SK-N-SH (cell line): ENCODE measurements around the gene TXNDC5. TPM values are rescaled to one million over a fixed set of nuclear protein-coding genes. Genes with fewer than 3 reads are reported as not detected.

Source experiments
- CTCF ChIA-PET: fragments of 300-600, 350-600 bp; formaldehyde crosslinking; extraction: SDS; loops from one replicate; lab custom pipeline; 2021; lab: Yijun Ruan, JAX
- POLR2A ChIA-PET: fragments of 350-600 bp; sonication (Branson Sonifier 250); formaldehyde crosslinking; extraction: SDS; loops from one replicate; lab custom pipeline; 2020; ENCODE audit warnings: antibody characterized with exemption, inconsistent platforms; lab: Yijun Ruan, JAX
- DNase-seq: peaks from one replicate; pipeline ENCODE4 v3.0.0; 2012
- H2AFZ ChIP-seq: fragments of 200-600 bp; sonication (generic); 2 replicates; pipeline ENCODE4 v1.8.1; 2016; ENCODE audit warnings: antibody characterized with exemption, mild to moderate bottlenecking, low read depth
- H3F3A ChIP-seq: fragments of 200-600 bp; sonication (generic); replicated peaks from 2 replicates; pipeline ENCODE3; 2016; ENCODE audit warnings: antibody characterized with exemption, mild to moderate bottlenecking; ENCODE audit not compliant: insufficient read depth
- H3K27ac ChIP-seq, 2 experiments: fragments of 200-500 bp in 1 of 2; fragments of 200-600 bp in 1 of 2; sonication (Bioruptor generic) in 1 of 2; sonication (generic), shearing (Covaris generic) in 1 of 2; 2 replicates each; pipeline versions ENCODE4 v1.5.1 to v1.6.1; 2014 to 2016; ENCODE audit warnings: low read depth in 2 of 2, inconsistent platforms in 1 of 2, low read length in 1 of 2, mild to moderate bottlenecking in 1 of 2, mixed read lengths in 1 of 2
- H3K27me3 ChIP-seq: fragments of 200-600 bp; sonication (generic), shearing (Covaris generic); 2 replicates; pipeline ENCODE4 v1.6.1; 2016; ENCODE audit warnings: mixed run types; ENCODE audit not compliant: insufficient read depth
- H3K36me3 ChIP-seq, 2 experiments: fragments of 200-500 bp in 1 of 2; fragments of 200-600 bp in 1 of 2; sonication (Bioruptor generic) in 1 of 2; sonication (generic) in 1 of 2; replicated peaks in 1 of 2; 2 replicates each; pipeline versions ENCODE3 to v1.5.1; 2014 to 2016; ENCODE audit warnings: low read length in 1 of 2, mild to moderate bottlenecking in 1 of 2; ENCODE audit not compliant: insufficient read depth in 2 of 2, control insufficient read depth in 1 of 2
- H3K4me1 ChIP-seq, 2 experiments: fragments of 200-500 bp in 1 of 2; fragments of 200-600 bp in 1 of 2; sonication (Bioruptor generic) in 1 of 2; sonication (generic), shearing (Covaris generic) in 1 of 2; 2 replicates each; pipeline versions ENCODE4 v1.5.1 to v1.6.1; 2014 to 2016; ENCODE audit warnings: low read depth in 1 of 2, low read length in 1 of 2, mixed run types in 1 of 2; ENCODE audit not compliant: insufficient read depth in 2 of 2, control insufficient read depth in 1 of 2
- H3K4me2 ChIP-seq: fragments of 200-600 bp; sonication (generic), shearing (Covaris generic); 2 replicates; pipeline ENCODE4 v1.6.1; 2017; ENCODE audit warnings: mixed run types
- H3K4me3 ChIP-seq, 2 experiments: fragments of 200-500 bp in 1 of 2; fragments of 200-600 bp in 1 of 2; sonication (Bioruptor generic) in 1 of 2; sonication (generic), shearing (Covaris generic) in 1 of 2; 2 replicates each; pipeline versions ENCODE4 v1.5.1 to v1.8.1; 2014 to 2016; ENCODE audit warnings: low read depth in 2 of 2, inconsistent platforms in 1 of 2, low read length in 1 of 2, mild to moderate bottlenecking in 1 of 2, mixed read lengths in 1 of 2, moderate library complexity in 1 of 2
- H3K79me2 ChIP-seq: fragments of 200-600 bp; sonication (generic); 2 replicates; pipeline ENCODE4 v1.8.1; 2017; ENCODE audit warnings: mild to moderate bottlenecking; ENCODE audit not compliant: insufficient read depth
- H3K9ac ChIP-seq: fragments of 200-600 bp; sonication (generic); 2 replicates; pipeline ENCODE4 v1.6.1; 2017; ENCODE audit warnings: mixed run types
- H3K9me2 ChIP-seq: fragments of 200-600 bp; sonication (generic); 2 replicates; pipeline ENCODE4 v1.6.1; 2017; ENCODE audit warnings: mixed run types
- H3K9me3 ChIP-seq: fragments of 200-600 bp; sonication (generic); 2 replicates; pipeline ENCODE4 v1.6.1; 2017; ENCODE audit warnings: mixed run types, mild to moderate bottlenecking, moderate library complexity
- H4K20me1 ChIP-seq: fragments of 200-600 bp; sonication (generic); 2 replicates; pipeline ENCODE4 v1.6.1; 2017; ENCODE audit warnings: mild to moderate bottlenecking, mixed run types; ENCODE audit not compliant: insufficient read depth
- FOXM1 ChIP-seq: IDR thresholded peaks from 2 replicates; pipeline ENCODE4 v1.4.0; 2012; ENCODE audit warnings: low read depth, mild to moderate bottlenecking
- GABPA ChIP-seq: IDR thresholded peaks from 2 replicates; pipeline ENCODE4 v1.4.0; 2012; ENCODE audit warnings: low read depth, mild to moderate bottlenecking
- NFIC ChIP-seq: IDR thresholded peaks from 2 replicates; pipeline ENCODE4 v1.4.0; 2012; ENCODE audit warnings: borderline replicate concordance
- POLR2AphosphoS5 ChIP-seq: IDR thresholded peaks from 2 replicates; pipeline ENCODE4 v1.6.1; 2012; ENCODE audit warnings: low read depth, low read length
- REST ChIP-seq: IDR thresholded peaks from 2 replicates; pipeline ENCODE4 v1.6.1; 2012; ENCODE audit warnings: mild to moderate bottlenecking, low read depth, low read length, moderate library complexity
- RXRA ChIP-seq: IDR thresholded peaks from 2 replicates; pipeline ENCODE4 v1.4.0; 2012; ENCODE audit warnings: low read depth, mild to moderate bottlenecking, borderline replicate concordance
- YY1 ChIP-seq: IDR thresholded peaks from 2 replicates; pipeline ENCODE4 v1.4.0; 2012; ENCODE audit warnings: low read depth, mild to moderate bottlenecking
- WGBS: methylation state at CpG from one replicate; pipeline ENCODE4 v1.1.6; 2017; ENCODE audit warnings: low lambda C conversion rate; 5-methylcytosine and 5-hydroxymethylcytosine counted together
- polyA plus RNA-seq, 3 experiments: library from polyadenylated mRNA; depleted of rRNA; stranded (reverse); fragments of >200 nt; gene quantifications; 2 replicates each; pipeline ENCODE4 v1.2.3, GENCODE V29; 2012
- TF ChIP-seq, protein P1 (sequence below): IDR thresholded peaks from 2 replicates; pipeline ENCODE4 v1.4.0; 2012; ENCODE audit warnings: low read depth, borderline replicate concordance
- TF ChIP-seq, protein P2 (sequence below): IDR thresholded peaks from 2 replicates; pipeline ENCODE4; 2012
- TF ChIP-seq, protein P3 (sequence below): IDR thresholded peaks from 2 replicates; pipeline ENCODE4 v1.4.0; 2012; ENCODE audit warnings: low read depth, borderline replicate concordance

TXNDC5 gene
- polyA plus RNA-seq, 1 of the 3 experiments (the other 2 are of a cell fraction) = 187 TPM

- H2AFZ ChIP-seq = no peak overlapping the region
- H3K9ac ChIP-seq = no peak overlapping the region
- no peaks in the 10 kb centered on the region; the same call in 1 of the 2 replicates for H3K9me2 ChIP-seq
- 56% methylated on average over 2 of the region's 3 CpGs for WGBS
- H3F3A ChIP-seq = peaks cover 6% of the 10 kb centered on the region
- POLR2A ChIA-PET = no interaction called here
- H3K36me3 ChIP-seq = peaks cover 52 to 65% of the 10 kb centered on the region in 2 experiments
- no peak for TF ChIP-seq RXRA
- TF ChIP-seq YY1 = no peak
- no peak for TF ChIP-seq REST
- no peak for TF ChIP-seq FOXM1
- TF ChIP-seq, protein P1, sequence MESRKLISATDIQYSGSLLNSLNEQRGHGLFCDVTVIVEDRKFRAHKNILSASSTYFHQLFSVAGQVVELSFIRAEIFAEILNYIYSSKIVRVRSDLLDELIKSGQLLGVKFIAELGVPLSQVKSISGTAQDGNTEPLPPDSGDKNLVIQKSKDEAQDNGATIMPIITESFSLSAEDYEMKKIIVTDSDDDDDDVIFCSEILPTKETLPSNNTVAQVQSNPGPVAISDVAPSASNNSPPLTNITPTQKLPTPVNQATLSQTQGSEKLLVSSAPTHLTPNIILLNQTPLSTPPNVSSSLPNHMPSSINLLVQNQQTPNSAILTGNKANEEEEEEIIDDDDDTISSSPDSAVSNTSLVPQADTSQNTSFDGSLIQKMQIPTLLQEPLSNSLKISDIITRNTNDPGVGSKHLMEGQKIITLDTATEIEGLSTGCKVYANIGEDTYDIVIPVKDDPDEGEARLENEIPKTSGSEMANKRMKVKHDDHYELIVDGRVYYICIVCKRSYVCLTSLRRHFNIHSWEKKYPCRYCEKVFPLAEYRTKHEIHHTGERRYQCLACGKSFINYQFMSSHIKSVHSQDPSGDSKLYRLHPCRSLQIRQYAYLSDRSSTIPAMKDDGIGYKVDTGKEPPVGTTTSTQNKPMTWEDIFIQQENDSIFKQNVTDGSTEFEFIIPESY = no peak
- TF ChIP-seq, protein P2, sequence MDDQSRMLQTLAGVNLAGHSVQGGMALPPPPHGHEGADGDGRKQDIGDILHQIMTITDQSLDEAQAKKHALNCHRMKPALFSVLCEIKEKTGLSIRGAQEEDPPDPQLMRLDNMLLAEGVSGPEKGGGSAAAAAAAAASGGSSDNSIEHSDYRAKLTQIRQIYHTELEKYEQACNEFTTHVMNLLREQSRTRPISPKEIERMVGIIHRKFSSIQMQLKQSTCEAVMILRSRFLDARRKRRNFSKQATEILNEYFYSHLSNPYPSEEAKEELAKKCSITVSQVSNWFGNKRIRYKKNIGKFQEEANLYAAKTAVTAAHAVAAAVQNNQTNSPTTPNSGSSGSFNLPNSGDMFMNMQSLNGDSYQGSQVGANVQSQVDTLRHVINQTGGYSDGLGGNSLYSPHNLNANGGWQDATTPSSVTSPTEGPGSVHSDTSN = no peak
- DNase-seq = no peak
- H3K4me3 ChIP-seq = no peak overlapping the region
- H3K4me2 ChIP-seq = no peak overlapping the region
- peaks cover 47% of the 10 kb centered on the region for H4K20me1 ChIP-seq
- no peaks in the 10 kb centered on the region for H3K9me3 ChIP-seq
- peaks cover 0 to 5% of the 10 kb centered on the region in 2 experiments; a peak in 2 of 4 replicates for H3K4me1 ChIP-seq
- peaks cover 43% of the 10 kb centered on the region for H3K79me2 ChIP-seq
- CTCF ChIA-PET = interaction anchor here (1.2 kb wide), 1 partner anchor 103 kb away, joined by 4 read pairs; no protein-coding TSS in a partner anchor
- H3K27ac ChIP-seq = no peak overlapping the region
- H3K27me3 ChIP-seq = no peaks in the 10 kb centered on the region
Measured at GRCh38 chr6:7903673-7904072, 6.9 kb downstream of the TXNDC5 start.

- WGBS = 94% methylated on average over 1 of the region's 1 CpG
- POLR2A ChIA-PET = no interaction called here
- H3K36me3 ChIP-seq = peaks cover 48 to 70% of the 10 kb centered on the region in 2 experiments
Measured at GRCh38 chr6:7902867-7903266, 7.7 kb downstream of the TXNDC5 start.

More at GRCh38 chr6:7902867-7903266, 7.7 kb downstream of the TXNDC5 start:
- H3K4me3 ChIP-seq = no peak overlapping the region
- peaks cover 4% of the 10 kb centered on the region for H3F3A ChIP-seq
- CTCF ChIA-PET = interaction anchor here (1.2 kb wide), 1 partner anchor 104 kb away, joined by 4 read pairs; no protein-coding TSS in a partner anchor
- no peak overlapping the region for H2AFZ ChIP-seq
- peaks cover 39% of the 10 kb centered on the region for H4K20me1 ChIP-seq
- no peaks in the 10 kb centered on the region for H3K27me3 ChIP-seq
- H3K9me3 ChIP-seq = no peaks in the 10 kb centered on the region
- TF ChIP-seq, protein P3, sequence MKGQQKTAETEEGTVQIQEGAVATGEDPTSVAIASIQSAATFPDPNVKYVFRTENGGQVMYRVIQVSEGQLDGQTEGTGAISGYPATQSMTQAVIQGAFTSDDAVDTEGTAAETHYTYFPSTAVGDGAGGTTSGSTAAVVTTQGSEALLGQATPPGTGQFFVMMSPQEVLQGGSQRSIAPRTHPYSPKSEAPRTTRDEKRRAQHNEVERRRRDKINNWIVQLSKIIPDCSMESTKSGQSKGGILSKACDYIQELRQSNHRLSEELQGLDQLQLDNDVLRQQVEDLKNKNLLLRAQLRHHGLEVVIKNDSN = no peak
- TF ChIP-seq NFIC (no peak), POLR2AphosphoS5 (no peak), GABPA (no peak)
- TF ChIP-seq, protein P2 = no peak
- no peaks in the 10 kb centered on the region; a peak in 1 of 4 replicates for H3K4me1 ChIP-seq
- H3K9ac ChIP-seq = no peak overlapping the region
- H3K27ac ChIP-seq = no peak overlapping the region
- H3K4me2 ChIP-seq = no peak overlapping the region
- DNase-seq = no peak
- H3K79me2 ChIP-seq = peaks cover 35% of the 10 kb centered on the region
- no peaks in the 10 kb centered on the region; the same call in 1 of the 2 replicates for H3K9me2 ChIP-seq
